Measurements from ENCODE around the gene OR1E1.

DNA sequence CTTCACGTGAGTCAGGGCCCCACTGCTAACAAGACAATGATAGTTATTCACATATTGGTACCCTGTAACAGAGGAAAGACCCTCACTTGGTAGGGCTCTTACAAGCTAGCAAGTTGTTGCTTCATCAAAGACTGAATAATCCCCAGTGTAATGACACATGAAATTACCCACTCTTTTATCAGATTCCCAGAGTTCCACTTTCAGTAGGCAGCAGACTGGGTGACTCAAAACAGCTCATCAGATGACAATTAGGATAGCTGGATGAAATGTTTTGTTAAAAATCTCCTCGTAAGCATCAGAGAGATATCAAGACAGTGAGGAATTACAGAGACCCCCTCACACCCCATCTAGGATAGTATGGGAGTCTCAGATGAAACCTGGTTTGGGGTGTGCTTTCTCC is 42.2 kb upstream of the OR1E1 start:
- TF ChIP-seq, protein P1, sequence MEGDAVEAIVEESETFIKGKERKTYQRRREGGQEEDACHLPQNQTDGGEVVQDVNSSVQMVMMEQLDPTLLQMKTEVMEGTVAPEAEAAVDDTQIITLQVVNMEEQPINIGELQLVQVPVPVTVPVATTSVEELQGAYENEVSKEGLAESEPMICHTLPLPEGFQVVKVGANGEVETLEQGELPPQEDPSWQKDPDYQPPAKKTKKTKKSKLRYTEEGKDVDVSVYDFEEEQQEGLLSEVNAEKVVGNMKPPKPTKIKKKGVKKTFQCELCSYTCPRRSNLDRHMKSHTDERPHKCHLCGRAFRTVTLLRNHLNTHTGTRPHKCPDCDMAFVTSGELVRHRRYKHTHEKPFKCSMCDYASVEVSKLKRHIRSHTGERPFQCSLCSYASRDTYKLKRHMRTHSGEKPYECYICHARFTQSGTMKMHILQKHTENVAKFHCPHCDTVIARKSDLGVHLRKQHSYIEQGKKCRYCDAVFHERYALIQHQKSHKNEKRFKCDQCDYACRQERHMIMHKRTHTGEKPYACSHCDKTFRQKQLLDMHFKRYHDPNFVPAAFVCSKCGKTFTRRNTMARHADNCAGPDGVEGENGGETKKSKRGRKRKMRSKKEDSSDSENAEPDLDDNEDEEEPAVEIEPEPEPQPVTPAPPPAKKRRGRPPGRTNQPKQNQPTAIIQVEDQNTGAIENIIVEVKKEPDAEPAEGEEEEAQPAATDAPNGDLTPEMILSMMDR (tag by site-specific recombination; IDR thresholded peaks at IDR 0.05), result no peak
- TF ChIP-seq YY1 (tag by site-specific recombination; IDR thresholded peaks at IDR 0.05) (no peak), ZNF830 (tag by site-specific recombination; IDR thresholded peaks at IDR 0.05; ENCODE audit: low read depth) (no peak), ZNF157 (tag by site-specific recombination; IDR thresholded peaks at IDR 0.05) (no peak), ZNF560 (tag by site-specific recombination; IDR thresholded peaks at IDR 0.05; ENCODE audit: borderline replicate concordance) (no peak), ZNF510 (tag by site-specific recombination; IDR thresholded peaks at IDR 0.05; ENCODE audit: insufficient replicate concordance) (no peak), ZFP41 (tag by site-specific recombination; IDR thresholded peaks at IDR 0.05; ENCODE audit: borderline replicate concordance) (no peak), ZNF274 (IDR thresholded peaks at IDR 0.05; ENCODE audit: low read length) (no peak), ZNF274 (tag by site-specific recombination; IDR thresholded peaks at IDR 0.05; ENCODE audit: borderline replicate concordance) (no peak), SALL2 (tag by site-specific recombination; IDR thresholded peaks at IDR 0.05; ENCODE audit: borderline replicate concordance) (no peak), ZNF138 (tag by site-specific recombination; IDR thresholded peaks at IDR 0.05; ENCODE audit: borderline replicate concordance) (no peak)
- TF ChIP-seq, protein P2, sequence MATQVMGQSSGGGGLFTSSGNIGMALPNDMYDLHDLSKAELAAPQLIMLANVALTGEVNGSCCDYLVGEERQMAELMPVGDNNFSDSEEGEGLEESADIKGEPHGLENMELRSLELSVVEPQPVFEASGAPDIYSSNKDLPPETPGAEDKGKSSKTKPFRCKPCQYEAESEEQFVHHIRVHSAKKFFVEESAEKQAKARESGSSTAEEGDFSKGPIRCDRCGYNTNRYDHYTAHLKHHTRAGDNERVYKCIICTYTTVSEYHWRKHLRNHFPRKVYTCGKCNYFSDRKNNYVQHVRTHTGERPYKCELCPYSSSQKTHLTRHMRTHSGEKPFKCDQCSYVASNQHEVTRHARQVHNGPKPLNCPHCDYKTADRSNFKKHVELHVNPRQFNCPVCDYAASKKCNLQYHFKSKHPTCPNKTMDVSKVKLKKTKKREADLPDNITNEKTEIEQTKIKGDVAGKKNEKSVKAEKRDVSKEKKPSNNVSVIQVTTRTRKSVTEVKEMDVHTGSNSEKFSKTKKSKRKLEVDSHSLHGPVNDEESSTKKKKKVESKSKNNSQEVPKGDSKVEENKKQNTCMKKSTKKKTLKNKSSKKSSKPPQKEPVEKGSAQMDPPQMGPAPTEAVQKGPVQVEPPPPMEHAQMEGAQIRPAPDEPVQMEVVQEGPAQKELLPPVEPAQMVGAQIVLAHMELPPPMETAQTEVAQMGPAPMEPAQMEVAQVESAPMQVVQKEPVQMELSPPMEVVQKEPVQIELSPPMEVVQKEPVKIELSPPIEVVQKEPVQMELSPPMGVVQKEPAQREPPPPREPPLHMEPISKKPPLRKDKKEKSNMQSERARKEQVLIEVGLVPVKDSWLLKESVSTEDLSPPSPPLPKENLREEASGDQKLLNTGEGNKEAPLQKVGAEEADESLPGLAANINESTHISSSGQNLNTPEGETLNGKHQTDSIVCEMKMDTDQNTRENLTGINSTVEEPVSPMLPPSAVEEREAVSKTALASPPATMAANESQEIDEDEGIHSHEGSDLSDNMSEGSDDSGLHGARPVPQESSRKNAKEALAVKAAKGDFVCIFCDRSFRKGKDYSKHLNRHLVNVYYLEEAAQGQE (tag by site-specific recombination; IDR thresholded peaks at IDR 0.05), result no peak

Measured in HEK293 (cell line).